ENCODE results near the gene KDM4B. TPM values are rescaled to one million over a fixed set of nuclear protein-coding genes. Genes with fewer than 3 reads are reported as not detected.

The KDM4B gene
- total and polyA plus RNA-seq, 9 of the 15 experiments (the other 6 are each of a cell fraction or from before 2014, with no cell fraction given) = 0.21 to 29.9 (median 7.3) TPM

GRCh38 chr19:5053661-5054060 lies 84.7 kb downstream of the KDM4B start (continued):
- TF ChIP-seq ZNF232 (CRISPR knock-in tag; IDR thresholded peaks at IDR 0.05) = no peak
- TF ChIP-seq ZNF280B (CRISPR knock-in tag; IDR thresholded peaks at IDR 0.05) = no peak
- TF ChIP-seq MAFF (IDR thresholded peaks at IDR 0.05; ENCODE audit: low read length) = no peak

DNA sequence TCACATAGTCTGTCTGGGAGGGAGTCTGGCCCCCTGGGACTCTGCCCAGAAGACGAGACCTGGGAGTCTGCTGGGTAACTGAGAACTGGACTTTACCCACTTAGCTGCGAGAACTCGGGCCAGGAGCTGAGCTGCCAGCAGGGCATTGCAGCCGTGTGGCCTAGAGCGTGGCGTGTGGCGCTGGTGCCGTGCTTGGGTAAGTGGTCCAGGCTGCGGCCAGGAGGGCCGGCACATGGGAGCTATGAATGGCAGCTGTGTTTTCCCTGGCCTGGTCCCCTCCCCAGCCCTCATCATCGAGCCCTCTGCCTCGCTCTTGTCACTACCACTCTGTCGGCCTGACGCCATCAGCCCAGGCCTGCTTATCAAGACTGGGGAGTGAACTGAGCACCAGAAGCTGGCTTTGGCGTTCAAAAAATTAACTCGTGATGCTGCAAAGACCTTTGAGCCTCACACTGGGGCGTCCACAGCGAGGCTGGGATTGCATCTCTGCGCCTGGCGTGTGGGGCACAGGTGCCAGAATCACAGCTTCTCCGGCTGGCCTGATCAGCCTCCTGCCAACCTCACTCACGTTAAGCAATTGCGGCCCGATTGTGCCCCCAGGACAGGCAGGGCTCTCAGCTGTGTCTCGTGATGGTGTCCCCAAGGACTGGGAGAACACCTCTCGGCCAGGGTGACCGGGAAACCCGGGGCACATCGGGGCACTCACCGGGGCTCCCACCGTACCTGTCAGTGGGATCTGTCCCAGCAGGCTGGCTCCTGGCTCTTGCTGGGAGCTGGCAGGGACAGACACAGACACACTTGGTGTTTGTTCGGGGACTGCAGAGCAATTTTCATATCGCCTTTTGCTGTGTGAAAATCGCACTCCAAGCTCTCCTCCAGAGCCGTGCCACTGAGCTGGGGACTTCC lies 85.9 kb downstream of the KDM4B start:
- no peak overlapping the region for H2AFZ ChIP-seq (ENCODE audit: low read depth, low read length)
- no peak for ATAC-seq
- 0 out of 2 replicates have a peak, but pooled peaks cover 7% of the 10 kb centered on the region for H4K20me1 ChIP-seq (replicated peaks; ENCODE audit: control insufficient read depth, insufficient read depth, low read length)
- CTCF ChIA-PET (ENCODE audit: low intra/inter-chr PET ratio) = no interaction called here
- no TSS peak for BruUV-seq (replicated peaks)
- POLR2A ChIA-PET = interaction anchor here (0.5 to 1.1 kb wide), 8 partner anchors 9 to 158 kb away, joined by 3 to 6 read pairs (median 4); no protein-coding TSS in a partner anchor
- WGBS (ENCODE audit: insufficient coverage, low coverage, missing lambda C conversion rate) = 90% methylated on average over 28 of the region's 35 CpGs
- H3K36me3 ChIP-seq (ENCODE audit: control insufficient read depth, insufficient read depth, low read length) = peaks cover 19% of the 10 kb centered on the region; the same call in 2 of the 3 replicates
- peaks cover under 1% of the 10 kb centered on the region for H3K9me1 ChIP-seq (ENCODE audit: control insufficient read depth, insufficient read depth, low read length)
- intact Hi-C loops (cut with micrococcal nuclease) (no loop called here), in situ Hi-C loops (cut with MboI) (no loop called here)
- H3K9me3 ChIP-seq (replicated peaks; ENCODE audit: control insufficient read depth, insufficient read depth, low read depth, low read length) = no peaks in the 10 kb centered on the region
- H3K79me2 ChIP-seq (ENCODE audit: control insufficient read depth, insufficient read depth, low read length) = no peaks in the 10 kb centered on the region
- no peak for FAIRE-seq
- peak overlapping the region in 1 of 2 experiments; percentile 17; a peak in 1 of 4 replicates for H3K9ac ChIP-seq (ENCODE audit: insufficient read depth in 1 of 2, low read depth in 2 of 2, low read length in 2 of 2)
- no peak overlapping the region for H3K27ac ChIP-seq (ENCODE audit: extremely low read depth, low read depth, low read length)
- H3K4me3 ChIP-seq = no peak overlapping the region
- no peak overlapping the region for H3K4me2 ChIP-seq (ENCODE audit: insufficient read depth, low read length)
- no peak for DNase-seq (ENCODE audit: extremely low read depth in 1 of 4, low spot score in 3 of 4)
- H3K4me1 ChIP-seq (replicated peaks in 1 of 2; ENCODE audit: control insufficient read depth in 2 of 2, insufficient read depth in 2 of 2, low read length in 2 of 2) = peaks cover 0 to 27% of the 10 kb centered on the region in 2 experiments; a peak in 2 of 5 replicates
- H3K27me3 ChIP-seq (ENCODE audit: control insufficient read depth in 2 of 2, insufficient read depth in 2 of 2, low read length in 2 of 2) = no peaks in the 10 kb centered on the region
- TF ChIP-seq, protein P1, sequence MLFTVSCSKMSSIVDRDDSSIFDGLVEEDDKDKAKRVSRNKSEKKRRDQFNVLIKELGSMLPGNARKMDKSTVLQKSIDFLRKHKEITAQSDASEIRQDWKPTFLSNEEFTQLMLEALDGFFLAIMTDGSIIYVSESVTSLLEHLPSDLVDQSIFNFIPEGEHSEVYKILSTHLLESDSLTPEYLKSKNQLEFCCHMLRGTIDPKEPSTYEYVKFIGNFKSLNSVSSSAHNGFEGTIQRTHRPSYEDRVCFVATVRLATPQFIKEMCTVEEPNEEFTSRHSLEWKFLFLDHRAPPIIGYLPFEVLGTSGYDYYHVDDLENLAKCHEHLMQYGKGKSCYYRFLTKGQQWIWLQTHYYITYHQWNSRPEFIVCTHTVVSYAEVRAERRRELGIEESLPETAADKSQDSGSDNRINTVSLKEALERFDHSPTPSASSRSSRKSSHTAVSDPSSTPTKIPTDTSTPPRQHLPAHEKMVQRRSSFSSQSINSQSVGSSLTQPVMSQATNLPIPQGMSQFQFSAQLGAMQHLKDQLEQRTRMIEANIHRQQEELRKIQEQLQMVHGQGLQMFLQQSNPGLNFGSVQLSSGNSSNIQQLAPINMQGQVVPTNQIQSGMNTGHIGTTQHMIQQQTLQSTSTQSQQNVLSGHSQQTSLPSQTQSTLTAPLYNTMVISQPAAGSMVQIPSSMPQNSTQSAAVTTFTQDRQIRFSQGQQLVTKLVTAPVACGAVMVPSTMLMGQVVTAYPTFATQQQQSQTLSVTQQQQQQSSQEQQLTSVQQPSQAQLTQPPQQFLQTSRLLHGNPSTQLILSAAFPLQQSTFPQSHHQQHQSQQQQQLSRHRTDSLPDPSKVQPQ (CRISPR knock-in tag; IDR thresholded peaks at IDR 0.05; ENCODE audit: borderline replicate concordance) = no peak
- TF ChIP-seq DPF2 (IDR thresholded peaks at IDR 0.05) (no peak), ZNF134 (CRISPR knock-in tag; conservative IDR thresholded peaks at IDR 0.05) (no peak), TAL1 (IDR thresholded peaks at IDR 0.05) (no peak), MED1 (CRISPR knock-in tag; IDR thresholded peaks at IDR 0.05; ENCODE audit: borderline replicate concordance) (no peak), ETV6 (IDR thresholded peaks at IDR 0.05; ENCODE audit: borderline replicate concordance in 1 of 2, low read depth in 2 of 2, low read length in 1 of 2) (no peak), ETV6 (CRISPR knock-in tag; IDR thresholded peaks at IDR 0.05; ENCODE audit: borderline replicate concordance) (no peak)
- TF ChIP-seq, protein P2, sequence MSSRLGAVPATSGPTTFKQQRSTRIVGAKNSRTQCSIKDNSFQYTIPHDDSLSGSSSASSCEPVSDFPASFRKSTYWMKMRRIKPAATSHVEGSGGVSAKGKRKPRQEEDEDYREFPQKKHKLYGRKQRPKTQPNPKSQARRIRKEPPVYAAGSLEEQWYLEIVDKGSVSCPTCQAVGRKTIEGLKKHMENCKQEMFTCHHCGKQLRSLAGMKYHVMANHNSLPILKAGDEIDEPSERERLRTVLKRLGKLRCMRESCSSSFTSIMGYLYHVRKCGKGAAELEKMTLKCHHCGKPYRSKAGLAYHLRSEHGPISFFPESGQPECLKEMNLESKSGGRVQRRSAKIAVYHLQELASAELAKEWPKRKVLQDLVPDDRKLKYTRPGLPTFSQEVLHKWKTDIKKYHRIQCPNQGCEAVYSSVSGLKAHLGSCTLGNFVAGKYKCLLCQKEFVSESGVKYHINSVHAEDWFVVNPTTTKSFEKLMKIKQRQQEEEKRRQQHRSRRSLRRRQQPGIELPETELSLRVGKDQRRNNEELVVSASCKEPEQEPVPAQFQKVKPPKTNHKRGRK (tag; IDR thresholded peaks at IDR 0.05) = no peak
- TF ChIP-seq, protein P3, sequence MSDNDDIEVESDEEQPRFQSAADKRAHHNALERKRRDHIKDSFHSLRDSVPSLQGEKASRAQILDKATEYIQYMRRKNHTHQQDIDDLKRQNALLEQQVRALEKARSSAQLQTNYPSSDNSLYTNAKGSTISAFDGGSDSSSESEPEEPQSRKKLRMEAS (CRISPR knock-in tag; IDR thresholded peaks at IDR 0.05) = no peak
